ENCODE measurements around the gene SCAPER.

DNA sequence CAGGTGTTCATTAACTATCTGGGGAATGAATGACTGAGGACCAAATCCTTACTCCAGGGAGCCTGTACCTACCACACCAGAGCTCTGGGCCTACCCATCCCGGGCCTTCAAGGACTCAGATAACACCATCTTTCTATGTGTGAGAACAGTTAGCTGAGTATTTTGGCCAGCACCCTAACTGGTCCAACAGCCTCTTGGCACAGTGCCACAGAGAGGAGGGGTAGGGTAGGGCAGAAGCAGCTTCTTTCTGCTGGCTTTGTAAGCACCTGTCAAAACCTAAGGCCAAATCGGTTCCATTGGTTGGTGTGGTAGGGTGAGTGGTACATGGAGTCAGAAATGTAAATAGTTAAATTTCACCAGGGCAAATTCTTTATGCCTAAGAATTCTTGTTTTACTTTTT is 541.9 kb downstream of the SCAPER start:
- TF ChIP-seq, protein P1, sequence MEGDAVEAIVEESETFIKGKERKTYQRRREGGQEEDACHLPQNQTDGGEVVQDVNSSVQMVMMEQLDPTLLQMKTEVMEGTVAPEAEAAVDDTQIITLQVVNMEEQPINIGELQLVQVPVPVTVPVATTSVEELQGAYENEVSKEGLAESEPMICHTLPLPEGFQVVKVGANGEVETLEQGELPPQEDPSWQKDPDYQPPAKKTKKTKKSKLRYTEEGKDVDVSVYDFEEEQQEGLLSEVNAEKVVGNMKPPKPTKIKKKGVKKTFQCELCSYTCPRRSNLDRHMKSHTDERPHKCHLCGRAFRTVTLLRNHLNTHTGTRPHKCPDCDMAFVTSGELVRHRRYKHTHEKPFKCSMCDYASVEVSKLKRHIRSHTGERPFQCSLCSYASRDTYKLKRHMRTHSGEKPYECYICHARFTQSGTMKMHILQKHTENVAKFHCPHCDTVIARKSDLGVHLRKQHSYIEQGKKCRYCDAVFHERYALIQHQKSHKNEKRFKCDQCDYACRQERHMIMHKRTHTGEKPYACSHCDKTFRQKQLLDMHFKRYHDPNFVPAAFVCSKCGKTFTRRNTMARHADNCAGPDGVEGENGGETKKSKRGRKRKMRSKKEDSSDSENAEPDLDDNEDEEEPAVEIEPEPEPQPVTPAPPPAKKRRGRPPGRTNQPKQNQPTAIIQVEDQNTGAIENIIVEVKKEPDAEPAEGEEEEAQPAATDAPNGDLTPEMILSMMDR (IDR thresholded peaks at IDR 0.05; ENCODE audit: low read depth, low read length, missing input control) = no peak
- TF ChIP-seq GABPA (IDR thresholded peaks at IDR 0.05 in 1 of 2, conservative IDR thresholded peaks at IDR 0.05 in 1 of 2) (no peak), SP1 (IDR thresholded peaks at IDR 0.05) (no peak), RAD21 (IDR thresholded peaks at IDR 0.05) (no peak), TAF1 (conservative IDR thresholded peaks at IDR 0.05) (no peak), HNF4G (IDR thresholded peaks at IDR 0.05) (no peak), JUND (IDR thresholded peaks at IDR 0.05) (no peak)
- TF ChIP-seq, protein P2, sequence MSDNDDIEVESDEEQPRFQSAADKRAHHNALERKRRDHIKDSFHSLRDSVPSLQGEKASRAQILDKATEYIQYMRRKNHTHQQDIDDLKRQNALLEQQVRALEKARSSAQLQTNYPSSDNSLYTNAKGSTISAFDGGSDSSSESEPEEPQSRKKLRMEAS (IDR thresholded peaks at IDR 0.05) = no peak
- TF ChIP-seq, protein P3, sequence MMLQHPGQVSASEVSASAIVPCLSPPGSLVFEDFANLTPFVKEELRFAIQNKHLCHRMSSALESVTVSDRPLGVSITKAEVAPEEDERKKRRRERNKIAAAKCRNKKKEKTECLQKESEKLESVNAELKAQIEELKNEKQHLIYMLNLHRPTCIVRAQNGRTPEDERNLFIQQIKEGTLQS (IDR thresholded peaks at IDR 0.05) = no peak
- TF ChIP-seq, protein P4, sequence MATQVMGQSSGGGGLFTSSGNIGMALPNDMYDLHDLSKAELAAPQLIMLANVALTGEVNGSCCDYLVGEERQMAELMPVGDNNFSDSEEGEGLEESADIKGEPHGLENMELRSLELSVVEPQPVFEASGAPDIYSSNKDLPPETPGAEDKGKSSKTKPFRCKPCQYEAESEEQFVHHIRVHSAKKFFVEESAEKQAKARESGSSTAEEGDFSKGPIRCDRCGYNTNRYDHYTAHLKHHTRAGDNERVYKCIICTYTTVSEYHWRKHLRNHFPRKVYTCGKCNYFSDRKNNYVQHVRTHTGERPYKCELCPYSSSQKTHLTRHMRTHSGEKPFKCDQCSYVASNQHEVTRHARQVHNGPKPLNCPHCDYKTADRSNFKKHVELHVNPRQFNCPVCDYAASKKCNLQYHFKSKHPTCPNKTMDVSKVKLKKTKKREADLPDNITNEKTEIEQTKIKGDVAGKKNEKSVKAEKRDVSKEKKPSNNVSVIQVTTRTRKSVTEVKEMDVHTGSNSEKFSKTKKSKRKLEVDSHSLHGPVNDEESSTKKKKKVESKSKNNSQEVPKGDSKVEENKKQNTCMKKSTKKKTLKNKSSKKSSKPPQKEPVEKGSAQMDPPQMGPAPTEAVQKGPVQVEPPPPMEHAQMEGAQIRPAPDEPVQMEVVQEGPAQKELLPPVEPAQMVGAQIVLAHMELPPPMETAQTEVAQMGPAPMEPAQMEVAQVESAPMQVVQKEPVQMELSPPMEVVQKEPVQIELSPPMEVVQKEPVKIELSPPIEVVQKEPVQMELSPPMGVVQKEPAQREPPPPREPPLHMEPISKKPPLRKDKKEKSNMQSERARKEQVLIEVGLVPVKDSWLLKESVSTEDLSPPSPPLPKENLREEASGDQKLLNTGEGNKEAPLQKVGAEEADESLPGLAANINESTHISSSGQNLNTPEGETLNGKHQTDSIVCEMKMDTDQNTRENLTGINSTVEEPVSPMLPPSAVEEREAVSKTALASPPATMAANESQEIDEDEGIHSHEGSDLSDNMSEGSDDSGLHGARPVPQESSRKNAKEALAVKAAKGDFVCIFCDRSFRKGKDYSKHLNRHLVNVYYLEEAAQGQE (IDR thresholded peaks at IDR 0.05) = no peak
- TF ChIP-seq, protein P5, sequence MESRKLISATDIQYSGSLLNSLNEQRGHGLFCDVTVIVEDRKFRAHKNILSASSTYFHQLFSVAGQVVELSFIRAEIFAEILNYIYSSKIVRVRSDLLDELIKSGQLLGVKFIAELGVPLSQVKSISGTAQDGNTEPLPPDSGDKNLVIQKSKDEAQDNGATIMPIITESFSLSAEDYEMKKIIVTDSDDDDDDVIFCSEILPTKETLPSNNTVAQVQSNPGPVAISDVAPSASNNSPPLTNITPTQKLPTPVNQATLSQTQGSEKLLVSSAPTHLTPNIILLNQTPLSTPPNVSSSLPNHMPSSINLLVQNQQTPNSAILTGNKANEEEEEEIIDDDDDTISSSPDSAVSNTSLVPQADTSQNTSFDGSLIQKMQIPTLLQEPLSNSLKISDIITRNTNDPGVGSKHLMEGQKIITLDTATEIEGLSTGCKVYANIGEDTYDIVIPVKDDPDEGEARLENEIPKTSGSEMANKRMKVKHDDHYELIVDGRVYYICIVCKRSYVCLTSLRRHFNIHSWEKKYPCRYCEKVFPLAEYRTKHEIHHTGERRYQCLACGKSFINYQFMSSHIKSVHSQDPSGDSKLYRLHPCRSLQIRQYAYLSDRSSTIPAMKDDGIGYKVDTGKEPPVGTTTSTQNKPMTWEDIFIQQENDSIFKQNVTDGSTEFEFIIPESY (IDR thresholded peaks at IDR 0.05) = no peak
